H9 (cell line): ENCODE results near the gene LSM3. TPM values are rescaled to one million over a fixed set of nuclear protein-coding genes. Genes with fewer than 3 reads are reported as not detected.

Source experiments
- DNase-seq: peaks from one replicate; pipeline ENCODE4 v3.0.0-alpha.2; 2017
- H2AFZ ChIP-seq: one replicate; pipeline ENCODE4 v1.6.1; 2013; ENCODE audit warnings: mild to moderate bottlenecking, low read length, control low read depth, moderate library complexity
- H2AK5ac ChIP-seq: 2 replicates; pipeline ENCODE4 v1.6.1; 2013; ENCODE audit warnings: low read length, control low read depth, mixed read lengths; ENCODE audit not compliant: insufficient read length
- H2BK120ac ChIP-seq: one replicate; pipeline ENCODE4 v1.6.1; 2013; ENCODE audit warnings: low read depth, mild to moderate bottlenecking, low read length, control low read depth, inconsistent platforms; ENCODE audit not compliant: poor library complexity, severe bottlenecking
- H2BK12ac ChIP-seq: 2 replicates; pipeline ENCODE4 v1.6.1; 2013; ENCODE audit warnings: low read length, control low read depth, mixed read lengths, low read depth; ENCODE audit not compliant: insufficient read length
- H2BK15ac ChIP-seq: 2 replicates; pipeline ENCODE4 v1.6.1; 2013; ENCODE audit warnings: low read depth, low read length, control low read depth
- H2BK20ac ChIP-seq: one replicate; pipeline ENCODE4 v1.6.1; 2013; ENCODE audit warnings: low read depth, mild to moderate bottlenecking, low read length, control low read depth, inconsistent platforms; ENCODE audit not compliant: poor library complexity, severe bottlenecking
- H2BK5ac ChIP-seq: 2 replicates; pipeline ENCODE4 v1.6.1; 2013; ENCODE audit warnings: low read length, control low read depth, mixed read lengths; ENCODE audit not compliant: insufficient read length
- H3K14ac ChIP-seq: 2 replicates; pipeline ENCODE4 v1.6.1; 2013; ENCODE audit warnings: low read length, control low read depth; ENCODE audit not compliant: insufficient read depth
- H3K18ac ChIP-seq: 2 replicates; pipeline ENCODE4 v1.6.1; 2013; ENCODE audit warnings: low read depth, mild to moderate bottlenecking, mixed read lengths, low read length, control low read depth; ENCODE audit not compliant: insufficient read length
- H3K23ac ChIP-seq: 2 replicates; pipeline ENCODE4 v1.6.1; 2013; ENCODE audit warnings: low read length, control low read depth, mixed read lengths, low read depth; ENCODE audit not compliant: insufficient read length
- H3K23me2 ChIP-seq: 2 replicates; pipeline ENCODE4 v1.6.1; 2013; ENCODE audit warnings: low read depth, mild to moderate bottlenecking, mixed read lengths, low read length, control low read depth; ENCODE audit not compliant: insufficient read length, poor library complexity, severe bottlenecking
- H3K27ac ChIP-seq: 2 replicates; pipeline ENCODE4 v1.5.1; 2013; ENCODE audit warnings: low read length, control low read depth, mixed read lengths, low read depth; ENCODE audit not compliant: insufficient read length
- H3K27me3 ChIP-seq: 2 replicates; pipeline ENCODE4 v1.6.1; 2013; ENCODE audit warnings: low read length, control low read depth, inconsistent platforms; ENCODE audit not compliant: insufficient read depth
- H3K4ac ChIP-seq: 2 replicates; pipeline ENCODE4 v1.6.1; 2013; ENCODE audit warnings: low read depth, mild to moderate bottlenecking, control low read depth, inconsistent platforms, low read length, moderate library complexity
- H3K4me1 ChIP-seq: 2 replicates; pipeline ENCODE4 v1.6.1; 2013; ENCODE audit warnings: low read length, control low read depth, inconsistent platforms; ENCODE audit not compliant: insufficient read depth
- H3K4me2 ChIP-seq: 2 replicates; pipeline ENCODE4 v1.6.1; 2013; ENCODE audit warnings: low read length, control low read depth, mixed read lengths; ENCODE audit not compliant: insufficient read length, insufficient read depth
- H3K56ac ChIP-seq: 2 replicates; pipeline ENCODE4 v1.6.1; 2013; ENCODE audit warnings: low read depth, mild to moderate bottlenecking, mixed read lengths, low read length, control low read depth; ENCODE audit not compliant: insufficient read length
- H3K79me1 ChIP-seq: 2 replicates; pipeline ENCODE4 v1.6.1; 2013; ENCODE audit warnings: low read depth, mild to moderate bottlenecking, moderate library complexity, low read length, control low read depth, inconsistent platforms; ENCODE audit not compliant: insufficient read depth, poor library complexity, severe bottlenecking
- H3K79me2 ChIP-seq: 2 replicates; pipeline ENCODE4 v1.6.1; 2013; ENCODE audit warnings: low read length, control low read depth, inconsistent platforms; ENCODE audit not compliant: insufficient read depth
- H3K9ac ChIP-seq: 2 replicates; pipeline ENCODE4 v1.6.1; 2013; ENCODE audit warnings: low read length, control low read depth, mixed read lengths; ENCODE audit not compliant: insufficient read length; ENCODE audit errors: extremely low read depth
- H3K9me3 ChIP-seq: one replicate; pipeline ENCODE4 v1.6.1; 2013; ENCODE audit warnings: low read depth, low read length, inconsistent platforms; ENCODE audit not compliant: control insufficient read depth
- H3T11ph ChIP-seq: one replicate; pipeline ENCODE4 v1.6.1; 2013; ENCODE audit warnings: mild to moderate bottlenecking, low read length, control low read depth, inconsistent platforms
- H4K20me1 ChIP-seq: one replicate; pipeline ENCODE4 v1.6.1; 2013; ENCODE audit not compliant: control insufficient read depth, insufficient read length, insufficient read depth
- H4K5ac ChIP-seq: 2 replicates; pipeline ENCODE4 v1.6.1; 2013; ENCODE audit warnings: low read depth, mild to moderate bottlenecking, mixed read lengths, low read length, control low read depth; ENCODE audit not compliant: insufficient read length
- H4K8ac ChIP-seq: replicated peaks from 2 replicates; pipeline ENCODE4 v1.6.1; 2013; ENCODE audit warnings: low read length, control low read depth, mixed read lengths, low read depth; ENCODE audit not compliant: insufficient read length
- H4K91ac ChIP-seq: 2 replicates; pipeline ENCODE4 v1.6.1; 2013; ENCODE audit warnings: low read depth, mild to moderate bottlenecking, moderate library complexity, mixed read lengths, low read length, control low read depth; ENCODE audit not compliant: insufficient read length
- H3K27ac Mint-ChIP-seq, 3 experiments: 2 replicates in 2 of 3; 3 replicates in 1 of 3; pipeline ENCODE4 v1.8.0; 2020 to 2021; ENCODE audit warnings: mixed read lengths in 3 of 3, mild to moderate bottlenecking in 1 of 3, moderate library complexity in 1 of 3
- H3K27me3 Mint-ChIP-seq: 2 replicates; pipeline ENCODE4 v1.8.0; 2021; ENCODE audit warnings: low read depth, mild to moderate bottlenecking, moderate library complexity, mixed read lengths
- H3K36me3 Mint-ChIP-seq, 3 experiments: 2 replicates in 2 of 3; 3 replicates in 1 of 3; pipeline ENCODE4 v1.8.0; 2020 to 2021; ENCODE audit warnings: low read depth in 3 of 3, mixed read lengths in 3 of 3; ENCODE audit not compliant: insufficient read depth in 1 of 3
- H3K4me1 Mint-ChIP-seq, 2 experiments: 2 replicates each; pipeline ENCODE4 v1.8.0; 2020; ENCODE audit warnings: mixed read lengths in 2 of 2
- H3K4me3 Mint-ChIP-seq, 2 experiments: 2 replicates in 1 of 2; 3 replicates in 1 of 2; pipeline ENCODE4 v1.8.0; 2020 to 2021; ENCODE audit warnings: mild to moderate bottlenecking in 2 of 2, mixed read lengths in 2 of 2, moderate library complexity in 1 of 2
- H3K9me3 Mint-ChIP-seq, 2 experiments: 2 replicates in 1 of 2; 3 replicates in 1 of 2; pipeline ENCODE4 v1.8.0; 2020; ENCODE audit warnings: mild to moderate bottlenecking in 2 of 2, mixed read lengths in 2 of 2, moderate library complexity in 1 of 2
- WGBS: extraction: QIAGEN DNeasy Blood & Tissue Kit; methylation state at CpG from one replicate; pipeline ENCODE4 v1.1.7; 2013; ENCODE audit warnings: missing lambda C conversion rate, low lambda C conversion rate, mixed read lengths; ENCODE audit not compliant: insufficient read length; ENCODE audit errors: extremely low coverage; 5-methylcytosine and 5-hydroxymethylcytosine counted together
- total RNA-seq: library from RNA; stranded (reverse); gene quantifications from 2 replicates; pipeline ENCODE4 v1.2.1, GENCODE V29; 2021
- TF ChIP-seq, protein P1 (sequence below): fragments of 200-600 bp; sonication (generic); conservative IDR thresholded peaks from 3 replicates; pipeline ENCODE4 v1.8.0; 2021; ENCODE audit warnings: antibody characterized with exemption, mild to moderate bottlenecking

LSM3 gene
- total RNA-seq, 1 experiment from 2014 or later, result 24.4 TPM

DNA sequence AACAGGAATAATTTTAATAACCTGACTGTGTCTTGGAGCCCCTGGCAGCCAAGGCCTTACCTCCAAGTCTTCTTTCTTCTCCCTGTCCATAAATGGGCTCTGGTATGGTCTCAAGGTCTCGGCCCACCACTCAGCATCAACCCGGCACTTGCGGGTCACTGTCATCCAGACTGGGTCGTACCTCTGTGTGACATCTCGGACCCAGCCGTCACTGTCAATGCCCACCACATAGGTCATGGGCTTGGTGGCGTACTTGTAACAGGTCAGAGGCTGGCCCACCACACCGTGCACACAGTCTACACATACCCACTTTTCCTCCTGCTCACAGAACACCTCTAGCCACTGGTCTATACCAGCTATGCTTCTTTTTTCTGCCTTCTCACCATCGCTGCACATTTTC is 20.7 kb upstream of the LSM3 start:
- Histone ChIP-seq H4K8ac (no peak overlapping the region), H3K4me1 (no peaks in the 10 kb centered on the region), H3K79me1 (no peaks in the 10 kb centered on the region), H2BK12ac (no peak overlapping the region), H4K5ac (no peak overlapping the region), H2AK5ac (no peak overlapping the region), H2BK15ac (no peak overlapping the region), H3K23me2 (no peaks in the 10 kb centered on the region), H2AFZ (no peak overlapping the region), H3K27ac (no peak overlapping the region), H3K23ac (no peak overlapping the region), H3K4ac (no peak overlapping the region), H2BK5ac (no peak overlapping the region), H2BK20ac (no peak overlapping the region), H3K18ac (no peak overlapping the region), H2BK120ac (no peak overlapping the region), H3K27me3 (no peaks in the 10 kb centered on the region), H4K91ac (no peak overlapping the region), H3K14ac (no peak overlapping the region), H3T11ph (no peak overlapping the region), H3K4me2 (no peak overlapping the region), H3K79me2 (no peaks in the 10 kb centered on the region), H3K9ac (no peak overlapping the region), H3K56ac (no peak overlapping the region), H4K20me1 (no peaks in the 10 kb centered on the region), H3K9me3 (no peaks in the 10 kb centered on the region)
- Mint-ChIP-seq H3K4me3 (no peak overlapping the region), H3K27ac (no peak overlapping the region), H3K9me3 (peaks cover 5 to 16% of the 10 kb centered on the region in 2 experiments; a peak in 4 of 5 replicates), H3K27me3 (no peaks in the 10 kb centered on the region), H3K36me3 (peaks cover 53 to 91% (median 89%) of the 10 kb centered on the region in 3 experiments), H3K4me1 (peaks cover 0 to 5% of the 10 kb centered on the region in 2 experiments; a peak in 1 of 4 replicates)
- no peak for DNase-seq
- TF ChIP-seq, protein P1, sequence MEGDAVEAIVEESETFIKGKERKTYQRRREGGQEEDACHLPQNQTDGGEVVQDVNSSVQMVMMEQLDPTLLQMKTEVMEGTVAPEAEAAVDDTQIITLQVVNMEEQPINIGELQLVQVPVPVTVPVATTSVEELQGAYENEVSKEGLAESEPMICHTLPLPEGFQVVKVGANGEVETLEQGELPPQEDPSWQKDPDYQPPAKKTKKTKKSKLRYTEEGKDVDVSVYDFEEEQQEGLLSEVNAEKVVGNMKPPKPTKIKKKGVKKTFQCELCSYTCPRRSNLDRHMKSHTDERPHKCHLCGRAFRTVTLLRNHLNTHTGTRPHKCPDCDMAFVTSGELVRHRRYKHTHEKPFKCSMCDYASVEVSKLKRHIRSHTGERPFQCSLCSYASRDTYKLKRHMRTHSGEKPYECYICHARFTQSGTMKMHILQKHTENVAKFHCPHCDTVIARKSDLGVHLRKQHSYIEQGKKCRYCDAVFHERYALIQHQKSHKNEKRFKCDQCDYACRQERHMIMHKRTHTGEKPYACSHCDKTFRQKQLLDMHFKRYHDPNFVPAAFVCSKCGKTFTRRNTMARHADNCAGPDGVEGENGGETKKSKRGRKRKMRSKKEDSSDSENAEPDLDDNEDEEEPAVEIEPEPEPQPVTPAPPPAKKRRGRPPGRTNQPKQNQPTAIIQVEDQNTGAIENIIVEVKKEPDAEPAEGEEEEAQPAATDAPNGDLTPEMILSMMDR, result no peak
- no CpG with 5 or more reads among the region's 9 CpGs for WGBS
